Esophagus muscularis mucosa (tissue), 4 donors: ENCODE data around the gene GNAI1. TPM values are rescaled to one million over a fixed set of nuclear protein-coding genes. Genes with fewer than 3 reads are reported as not detected.

Source experiments
- DNase-seq: peaks from one replicate; pipeline ENCODE4 v3.0.0-alpha.2; 2017; ENCODE audit errors: extremely low spot score
- H3K27ac ChIP-seq, 4 donors: fragments of 200-600 bp; sonication (generic); replicated peaks in 1 of 4; 1 replicate in 3 of 4; 2 replicates in 1 of 4; pipeline ENCODE4 v1.5.1; 2016 to 2019; ENCODE audit warnings: mild to moderate bottlenecking in 1 of 4
- H3K27me3 ChIP-seq, 4 donors: fragments of 200-600 bp; sonication (generic); one replicate each; pipeline versions ENCODE4 v1.5.1 to v1.6.0; 2016 to 2019
- H3K36me3 ChIP-seq, 4 donors: fragments of 200-600 bp; sonication (generic); one replicate each; pipeline ENCODE4 v1.5.1; 2016 to 2019
- H3K4me1 ChIP-seq, 4 donors: fragments of 200-600 bp; sonication (generic); one replicate each; pipeline ENCODE4 v1.5.1; 2016 to 2019
- H3K4me3 ChIP-seq, 4 donors: fragments of 200-600 bp; sonication (generic); 1 replicate in 2 of 4; 2 replicates in 2 of 4; pipeline ENCODE4 v1.5.1; 2016 to 2019; ENCODE audit warnings: mild to moderate bottlenecking in 4 of 4, moderate library complexity in 1 of 4
- H3K9me3 ChIP-seq, 4 donors: fragments of 200-600 bp; sonication (generic); 1 replicate in 3 of 4; 2 replicates in 1 of 4; pipeline ENCODE4 v1.5.1; 2016 to 2019
- EP300 ChIP-seq: sonication (generic); formaldehyde crosslinking; IDR thresholded peaks from one replicate; pipeline ENCODE4 v1.6.1; 2017; ENCODE audit warnings: antibody characterized with exemption
- POLR2A ChIP-seq: fragments of 450-650 bp; IDR thresholded peaks from one replicate; pipeline ENCODE4 v1.6.1; 2017; ENCODE audit warnings: antibody characterized with exemption, moderate library complexity, mild to moderate bottlenecking, low read depth
- POLR2AphosphoS5 ChIP-seq, 2 donors: sonication (generic); formaldehyde crosslinking; IDR thresholded peaks; one replicate each; pipeline ENCODE4 v1.6.1; 2017; ENCODE audit warnings: antibody characterized with exemption in 2 of 2
- WGBS: methylation state at CpG from one replicate; pipeline ENCODE4 v1.1.5; 2018; 5-methylcytosine and 5-hydroxymethylcytosine counted together
- intact Hi-C: fragments of 100-400 bp; cut with DNase I; formaldehyde crosslinking; loops from one replicate; pipeline ENCODE4 v1.15.1; 2023
- total RNA-seq, 4 donors: library from RNA; depleted of rRNA; stranded (reverse); fragments of >200 nt; gene quantifications; one replicate each; pipeline versions ENCODE4 v1.1.0 to v1.2.1, GENCODE V29; 2016
- TF ChIP-seq, protein P1 (sequence below), 3 experiments: fragments of 200-600 bp in 2 of 3; fragments of 450-650 bp in 1 of 3; sonication (generic) in 2 of 3; IDR thresholded peaks; one replicate each; pipeline ENCODE4 v1.5.1; 2017 to 2019; ENCODE audit warnings: antibody characterized with exemption in 3 of 3, mild to moderate bottlenecking in 2 of 3, moderate library complexity in 1 of 3

Gene GNAI1
- total RNA-seq, 4 donors from 2014 or later = 61.0 to 141 (median 75.5) TPM

DNA sequence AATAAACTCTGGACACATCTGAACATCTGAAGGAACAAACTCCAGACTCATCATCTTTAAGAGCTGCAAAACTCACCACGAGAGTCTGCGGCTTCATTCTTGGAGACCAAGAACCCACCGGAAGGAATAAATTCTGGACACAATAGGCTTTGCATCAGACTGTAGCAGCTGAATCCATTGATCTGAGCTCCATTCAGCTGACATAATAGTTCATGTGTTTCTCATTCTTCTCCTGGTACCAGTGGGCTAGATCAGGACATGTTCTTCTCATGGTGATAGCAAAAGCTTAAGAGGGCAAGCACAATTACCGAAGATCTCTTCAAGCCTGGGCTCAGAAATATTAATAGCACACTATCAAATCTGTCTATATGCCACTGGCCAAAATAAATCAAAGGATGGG lies 20.5 kb upstream of the GNAI1 start:
- Histone ChIP-seq H3K4me3 (no peak overlapping the region), H3K9me3 (no peaks in the 10 kb centered on the region), H3K36me3 (no peaks in the 10 kb centered on the region), H3K27me3 (no peaks in the 10 kb centered on the region), H3K27ac (no peak overlapping the region), H3K4me1 (no peaks in the 10 kb centered on the region)
- TF ChIP-seq, protein P1, sequence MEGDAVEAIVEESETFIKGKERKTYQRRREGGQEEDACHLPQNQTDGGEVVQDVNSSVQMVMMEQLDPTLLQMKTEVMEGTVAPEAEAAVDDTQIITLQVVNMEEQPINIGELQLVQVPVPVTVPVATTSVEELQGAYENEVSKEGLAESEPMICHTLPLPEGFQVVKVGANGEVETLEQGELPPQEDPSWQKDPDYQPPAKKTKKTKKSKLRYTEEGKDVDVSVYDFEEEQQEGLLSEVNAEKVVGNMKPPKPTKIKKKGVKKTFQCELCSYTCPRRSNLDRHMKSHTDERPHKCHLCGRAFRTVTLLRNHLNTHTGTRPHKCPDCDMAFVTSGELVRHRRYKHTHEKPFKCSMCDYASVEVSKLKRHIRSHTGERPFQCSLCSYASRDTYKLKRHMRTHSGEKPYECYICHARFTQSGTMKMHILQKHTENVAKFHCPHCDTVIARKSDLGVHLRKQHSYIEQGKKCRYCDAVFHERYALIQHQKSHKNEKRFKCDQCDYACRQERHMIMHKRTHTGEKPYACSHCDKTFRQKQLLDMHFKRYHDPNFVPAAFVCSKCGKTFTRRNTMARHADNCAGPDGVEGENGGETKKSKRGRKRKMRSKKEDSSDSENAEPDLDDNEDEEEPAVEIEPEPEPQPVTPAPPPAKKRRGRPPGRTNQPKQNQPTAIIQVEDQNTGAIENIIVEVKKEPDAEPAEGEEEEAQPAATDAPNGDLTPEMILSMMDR (IDR thresholded peaks at IDR 0.05) = no peak
- TF ChIP-seq POLR2A (no peak), EP300 (no peak), POLR2AphosphoS5 (IDR thresholded peaks at IDR 0.05) (no peak)
- DNase-seq = no peak
- intact Hi-C loops = no loop called here
- WGBS = 91% methylated on average over 4 of the region's 4 CpGs

DNA sequence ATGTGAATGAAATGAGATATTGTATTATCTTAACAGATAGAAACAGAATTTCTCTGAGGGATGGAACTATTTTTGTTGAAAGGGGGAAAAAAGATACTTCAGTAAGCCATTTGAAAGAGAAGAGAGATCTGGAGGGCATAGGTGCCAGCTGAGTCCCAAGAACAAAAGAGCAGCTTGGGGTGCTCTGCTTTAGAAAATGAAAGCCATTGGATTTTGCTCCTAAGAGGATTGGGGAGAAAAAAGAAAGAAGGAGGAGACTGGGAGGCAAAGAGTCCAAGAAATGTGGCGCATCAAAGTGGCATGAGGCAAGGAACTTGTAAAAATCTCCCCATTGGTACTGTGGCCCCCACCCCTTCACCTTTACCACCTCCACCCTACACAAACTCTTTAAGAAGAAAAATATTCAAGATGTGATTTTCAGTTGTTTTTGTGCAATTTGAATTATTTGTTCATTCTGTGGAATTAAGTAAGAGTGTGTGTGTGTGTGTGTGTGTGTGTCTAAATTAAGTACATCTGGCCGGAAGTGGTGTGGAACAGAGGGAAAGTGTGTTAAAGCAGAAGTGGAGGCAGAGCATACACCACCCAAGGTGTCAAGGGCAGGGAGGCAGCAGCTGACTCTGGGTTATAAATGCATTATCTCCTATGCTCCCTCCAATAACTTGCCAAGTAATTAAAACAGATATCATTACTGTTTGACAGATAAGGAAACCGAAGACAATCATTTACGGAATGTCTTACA lies 9.9 kb upstream of the GNAI1 start:
- 66% methylated on average over 4 of the region's 4 CpGs for WGBS
- no peaks in the 10 kb centered on the region for H3K27me3 ChIP-seq
- H3K9me3 ChIP-seq = no peaks in the 10 kb centered on the region
- no peak overlapping the region for H3K4me3 ChIP-seq
- no peaks in the 10 kb centered on the region for H3K4me1 ChIP-seq
- H3K36me3 ChIP-seq = no peaks in the 10 kb centered on the region
- no peak for DNase-seq
- intact Hi-C loops = no loop called here
- H3K27ac ChIP-seq = no peak overlapping the region
- TF ChIP-seq POLR2A (no peak), EP300 (no peak), POLR2AphosphoS5 (IDR thresholded peaks at IDR 0.05) (no peak)
- TF ChIP-seq, protein P1 (IDR thresholded peaks at IDR 0.05) = no peak

DNA sequence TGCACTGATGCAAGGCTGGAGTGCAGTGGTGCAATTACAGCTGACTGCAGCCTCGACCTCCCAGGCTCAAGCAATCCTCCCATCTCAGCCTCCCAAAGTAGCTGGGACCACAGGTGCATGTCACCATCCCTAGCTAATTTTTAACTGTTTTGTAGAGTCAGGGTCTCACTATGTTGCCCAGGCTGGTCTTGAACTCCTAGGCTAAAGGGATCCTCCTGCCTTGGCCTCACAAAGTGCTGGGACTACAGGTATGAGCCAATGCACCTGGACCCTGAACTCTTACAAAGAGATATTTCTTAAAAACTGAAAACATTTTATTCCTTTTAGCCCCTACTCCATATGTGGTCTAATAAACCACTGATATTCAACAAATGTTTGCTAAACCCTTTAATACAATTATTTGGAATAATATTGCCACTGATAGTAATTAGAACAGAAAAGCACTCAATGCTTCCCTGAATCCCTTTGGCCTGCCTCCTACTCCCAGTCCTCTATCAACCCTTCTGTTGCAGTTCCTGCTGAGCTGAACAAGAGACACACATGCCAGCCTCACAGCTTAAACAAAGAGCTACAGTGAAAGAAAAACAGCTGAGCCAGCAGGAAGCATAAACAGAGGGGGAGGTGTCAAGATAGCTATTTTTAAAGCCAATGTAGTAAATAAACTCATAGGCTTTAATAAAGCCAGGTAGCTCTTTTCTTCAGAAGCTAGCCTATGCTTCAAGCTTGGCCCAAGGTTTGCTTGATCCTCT lies 7.0 kb upstream of the GNAI1 start:
- DNase-seq = no peak
- 94% methylated on average over 1 of the region's 1 CpG for WGBS
- intact Hi-C loops = no loop called here

DNA sequence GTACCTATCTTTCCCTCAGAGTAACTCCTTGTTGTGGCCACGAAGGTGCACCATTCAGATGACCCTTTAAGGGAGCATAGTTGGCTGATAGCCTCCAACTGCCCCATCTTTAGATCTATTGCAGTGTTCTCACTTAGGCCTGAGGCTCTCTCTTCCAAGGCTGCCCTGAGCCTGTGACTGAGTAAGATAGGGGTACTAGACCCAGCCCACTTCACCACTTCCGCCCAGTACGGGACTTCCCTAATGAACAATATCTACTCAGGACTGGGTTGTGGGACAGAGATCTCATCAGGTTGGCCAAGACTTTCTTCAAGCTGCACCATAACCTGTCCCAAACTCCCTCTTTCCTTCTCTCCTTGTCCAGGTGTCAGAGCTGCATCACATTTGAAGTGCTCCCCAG lies 5.7 kb upstream of the GNAI1 start:
- WGBS = 84% methylated on average over 3 of the region's 3 CpGs
- Histone ChIP-seq H3K4me3 (no peak overlapping the region), H3K4me1 (peaks cover under 1 to 9% (median 4%) of the 10 kb centered on the region in 4 donors), H3K27me3 (no peaks in the 10 kb centered on the region), H3K27ac (no peak overlapping the region), H3K9me3 (no peaks in the 10 kb centered on the region), H3K36me3 (no peaks in the 10 kb centered on the region)
- TF ChIP-seq EP300 (no peak), POLR2A (no peak), POLR2AphosphoS5 (IDR thresholded peaks at IDR 0.05) (no peak)
- TF ChIP-seq, protein P1 (IDR thresholded peaks at IDR 0.05) = no peak
- intact Hi-C loops = no loop called here
- no peak for DNase-seq

More for the DNA sequence above, 7.0 kb upstream of the GNAI1 start:
- Histone ChIP-seq H3K36me3 (no peaks in the 10 kb centered on the region), H3K27me3 (no peaks in the 10 kb centered on the region), H3K4me1 (no peaks in the 10 kb centered on the region), H3K4me3 (no peak overlapping the region), H3K9me3 (no peaks in the 10 kb centered on the region), H3K27ac (no peak overlapping the region)
- TF ChIP-seq, protein P1 (IDR thresholded peaks at IDR 0.05) = no peak
- TF ChIP-seq POLR2A (no peak), POLR2AphosphoS5 (IDR thresholded peaks at IDR 0.05) (no peak), EP300 (no peak)
